Measurements from ENCODE around the gene ZC3H18. TPM values are rescaled to one million over a fixed set of nuclear protein-coding genes. Genes with fewer than 3 reads are reported as not detected.
A peak's percentile ranks its signal among the peaks of the same experiment; 100 is the strongest.

ZC3H18 gene
- total and polyA plus RNA-seq, 10 of the 15 experiments (the other 5 are each of a cell fraction or from before 2014, with no cell fraction given) = 1.0 to 58.3 (median 22.4) TPM

GRCh38 chr16:88576307-88576706 is 6.1 kb downstream of the ZC3H18 start (continued):
- TF ChIP-seq NKRF (conservative IDR thresholded peaks at IDR 0.05) = no peak
- no peak for TF ChIP-seq TCF7 (IDR thresholded peaks at IDR 0.05; ENCODE audit: borderline replicate concordance)
- no peak for TF ChIP-seq ZSCAN29 (IDR thresholded peaks at IDR 0.05)
- no peak for TF ChIP-seq E2F4 (IDR thresholded peaks at IDR 0.05; ENCODE audit: low read depth, low read length)

GRCh38 chr16:88577166-88577565 is 7.0 kb downstream of the ZC3H18 start:
- no peak for FAIRE-seq
- Histone ChIP-seq H3K4me2 (ENCODE audit: control insufficient read depth, insufficient read depth) (no peak overlapping the region), H3K4me1 (ENCODE audit: control insufficient read depth, insufficient read depth, low read length) (no peaks in the 10 kb centered on the region), H3K4me3 (no peak overlapping the region), H2AFZ (ENCODE audit: control insufficient read depth, low read depth, low read length) (no peak overlapping the region), H3K27me3 (replicated peaks in 1 of 2; ENCODE audit: control insufficient read depth in 2 of 2, insufficient read depth in 2 of 2, low read length in 1 of 2) (no peaks in the 10 kb centered on the region), H3K36me3 (ENCODE audit: control insufficient read depth in 2 of 2, insufficient read depth in 2 of 2, low read length in 1 of 2) (peaks cover 11 to 17% of the 10 kb centered on the region in 2 experiments), H3K9ac (ENCODE audit: control insufficient read depth, insufficient read depth, low read length) (no peak overlapping the region), H3K79me2 (ENCODE audit: control insufficient read depth, insufficient read depth, low read length) (peaks cover 25% of the 10 kb centered on the region), H3K27ac (ENCODE audit: control insufficient read depth, insufficient read depth) (no peak overlapping the region), H3K9me3 (replicated peaks; ENCODE audit: control insufficient read depth, insufficient read depth, low read length) (no peaks in the 10 kb centered on the region), H4K20me1 (ENCODE audit: control insufficient read depth, insufficient read depth) (no peaks in the 10 kb centered on the region; the same call in 1 of the 2 replicates)
- POLR2A ChIA-PET = no interaction called here
- intact Hi-C loops (cut with micrococcal nuclease; ENCODE audit: unreplicated experiment) (no loop called here), in situ Hi-C loops (cut with MboI) (no loop called here)
- CTCF ChIA-PET = no interaction called here
- TF ChIP-seq POLR2A (IDR thresholded peaks at IDR 0.05; ENCODE audit: low read depth, low read length) (0 out of 2 replicates have a peak, but pooled peaks have one; percentile 9), WRNIP1 (IDR thresholded peaks at IDR 0.05; ENCODE audit: borderline replicate concordance, low read depth, low read length) (no peak)
- RAD21 ChIA-PET (ENCODE audit: unreplicated experiment) = no interaction called here
- no peak for ATAC-seq
- SMC1A ChIA-PET (ENCODE audit: uncharacterized antibody, unreplicated experiment) = no interaction called here
- DNase-seq (ENCODE audit: low read depth, low spot score) = no peak
- 97% methylated on average over 20 of the region's 20 CpGs for WGBS (ENCODE audit: insufficient coverage, insufficient replicate concordance, low lambda C conversion rate, missing lambda C conversion rate)
- BruUV-seq (replicated peaks) = no TSS peak

All from GM12878 (cell line).